Stimulated activated CD4-positive, alpha-beta T cell treated with anti-CD3 and anti-CD28 coated beads, Interleukin-4, amount 100 ng/mL, for 4 hours (primary cell): ENCODE results near the gene MMRN1.

Source experiments
- DNase-seq, 2 experiments: peaks; one replicate each; pipeline ENCODE4 v3.0.0-alpha.2; 2020

MMRN1 gene

DNA sequence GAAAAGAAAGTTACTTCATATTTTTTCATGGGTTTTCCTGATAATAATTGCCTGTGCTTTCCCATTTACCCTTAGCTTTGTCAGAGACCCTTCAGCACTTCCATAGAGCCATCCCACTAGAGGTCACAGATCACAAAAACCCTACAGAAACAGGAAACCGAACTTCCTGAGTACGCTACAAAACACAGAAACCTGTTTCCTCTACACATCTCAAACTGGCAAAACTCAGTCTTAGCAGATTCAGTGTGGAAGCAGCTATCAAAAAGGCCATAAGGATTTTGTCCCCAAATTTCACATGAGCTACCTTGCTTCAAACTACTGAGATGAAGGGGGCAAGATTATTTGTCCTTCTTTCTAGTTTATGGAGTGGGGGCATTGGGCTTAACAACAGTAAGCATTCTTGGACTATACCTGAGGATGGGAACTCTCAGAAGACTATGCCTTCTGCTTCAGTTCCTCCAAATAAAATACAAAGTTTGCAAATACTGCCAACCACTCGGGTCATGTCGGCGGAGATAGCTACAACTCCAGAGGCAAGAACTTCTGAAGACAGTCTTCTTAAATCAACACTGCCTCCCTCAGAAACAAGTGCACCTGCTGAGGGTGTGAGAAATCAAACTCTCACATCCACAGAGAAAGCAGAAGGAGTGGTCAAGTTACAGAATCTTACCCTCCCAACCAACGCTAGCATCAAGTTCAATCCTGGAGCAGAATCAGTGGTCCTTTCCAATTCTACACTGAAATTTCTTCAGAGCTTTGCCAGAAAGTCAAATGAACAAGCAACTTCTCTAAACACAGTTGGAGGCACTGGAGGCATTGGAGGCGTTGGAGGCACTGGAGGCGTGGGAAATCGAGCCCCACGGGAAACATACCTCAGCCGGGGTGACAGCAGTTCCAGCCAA, at the start of gene MMRN1:
TSS of gene MMRN1 (plus strand) at position 206 of the 902 bp plus-strand sequence. CDS start at position 324, 118 bp downstream.
- DNase-seq: peak in 1 of 2 experiments; percentile 5

DNA sequence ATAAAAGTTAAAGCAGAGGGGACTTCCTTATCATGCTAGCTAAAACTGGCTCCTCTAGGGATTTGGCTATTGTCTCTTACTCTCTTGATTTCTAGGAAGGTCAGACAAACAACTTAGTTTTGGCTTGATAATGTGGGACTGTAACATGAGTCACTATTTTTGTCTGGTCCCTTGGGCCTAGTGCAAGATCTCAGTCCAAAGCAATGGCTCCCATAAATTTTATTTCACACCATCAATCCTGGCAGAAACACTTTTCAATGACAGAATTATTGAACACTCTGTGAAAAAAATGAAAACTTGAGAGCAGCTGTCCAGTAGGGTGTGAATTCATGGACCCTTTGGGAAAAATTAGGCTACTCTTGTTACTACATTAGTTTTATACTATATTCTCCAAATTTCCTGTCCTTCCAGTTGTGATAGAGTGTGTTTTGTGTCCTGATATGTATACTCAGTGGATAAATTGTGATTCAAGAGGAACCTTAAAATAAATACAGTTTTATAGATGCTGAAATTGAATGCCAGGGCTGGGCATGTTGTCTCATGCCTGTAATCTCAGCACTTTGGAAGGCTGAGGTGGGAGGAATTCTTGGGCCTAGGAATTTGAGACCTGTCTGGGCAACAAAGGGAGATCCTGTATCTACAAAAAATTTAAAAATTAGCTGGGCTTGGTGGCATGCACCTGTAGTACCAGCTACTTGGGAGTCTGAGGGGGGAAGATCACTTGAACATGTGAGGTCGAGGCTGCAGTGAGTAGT, 46.9 kb upstream of the MMRN1 start:
- DNase-seq: no peak

GRCh38 chr4:89855236-89855635, 39.4 kb upstream of the MMRN1 start:
- no peak for DNase-seq

DNA sequence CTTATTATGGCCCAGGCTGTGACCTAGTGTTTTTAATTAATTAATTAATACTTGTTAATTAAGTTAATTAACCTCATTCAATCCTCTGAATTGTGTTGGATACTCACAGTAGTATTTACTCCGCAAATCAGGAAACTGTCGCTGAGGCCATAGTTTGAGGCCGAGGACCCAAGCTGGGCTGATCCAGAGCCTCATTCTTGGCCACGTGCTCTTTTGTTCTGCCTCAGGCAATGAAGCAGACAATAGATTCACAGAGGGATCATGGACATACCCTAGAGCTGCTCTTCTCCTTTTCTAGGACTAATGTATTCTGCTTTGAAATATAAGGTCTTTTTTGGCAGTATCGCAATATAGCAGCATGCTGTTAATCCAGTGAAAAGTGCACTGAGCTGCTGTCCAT, 33.7 kb upstream of the MMRN1 start:
- no peak for DNase-seq

DNA sequence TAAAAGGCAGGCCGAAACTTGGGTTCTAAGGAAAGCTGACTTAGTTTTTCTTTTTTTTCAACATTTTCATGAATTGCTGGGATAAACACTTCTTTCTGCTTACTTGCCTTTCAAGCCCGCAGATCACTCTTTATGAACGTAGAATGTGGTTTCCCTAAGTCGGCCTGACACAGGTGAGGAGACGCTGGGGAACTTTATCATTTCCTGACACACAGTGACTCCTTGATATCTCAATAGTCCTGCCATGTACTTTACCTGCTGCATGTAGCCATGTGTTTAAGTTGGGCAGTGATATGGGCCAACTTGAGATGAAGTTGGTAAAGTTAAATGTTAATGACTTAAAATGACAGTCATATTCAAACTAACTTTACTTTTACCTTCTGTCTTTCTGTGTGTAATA, 31.1 kb upstream of the MMRN1 start:
- no peak for DNase-seq

GRCh38 chr4:89868276-89868675, 26.4 kb upstream of the MMRN1 start:
- DNase-seq: no peak

GRCh38 chr4:89868999-89869589, 25.6 kb upstream of the MMRN1 start:
- DNase-seq: no peak

DNA sequence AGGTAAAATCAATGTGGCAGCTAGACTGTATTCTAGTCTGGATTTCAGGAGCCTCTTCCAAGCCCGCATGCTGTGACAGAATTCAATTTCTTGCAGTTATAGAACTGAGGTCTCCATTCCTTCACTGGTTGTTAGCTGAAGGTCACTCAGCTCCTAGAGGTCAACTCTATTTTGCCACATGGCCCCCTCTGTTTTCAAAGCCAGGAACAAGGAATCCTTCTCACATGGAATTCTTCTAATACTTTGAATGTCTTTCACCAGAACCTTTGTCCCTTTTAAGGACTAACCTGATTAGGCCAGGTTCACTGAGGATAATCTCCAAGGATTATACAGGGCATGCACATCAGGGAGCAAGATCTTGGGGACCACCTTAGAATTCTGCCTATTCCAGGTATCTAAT, 23.4 kb upstream of the MMRN1 start:
- DNase-seq: no peak

DNA sequence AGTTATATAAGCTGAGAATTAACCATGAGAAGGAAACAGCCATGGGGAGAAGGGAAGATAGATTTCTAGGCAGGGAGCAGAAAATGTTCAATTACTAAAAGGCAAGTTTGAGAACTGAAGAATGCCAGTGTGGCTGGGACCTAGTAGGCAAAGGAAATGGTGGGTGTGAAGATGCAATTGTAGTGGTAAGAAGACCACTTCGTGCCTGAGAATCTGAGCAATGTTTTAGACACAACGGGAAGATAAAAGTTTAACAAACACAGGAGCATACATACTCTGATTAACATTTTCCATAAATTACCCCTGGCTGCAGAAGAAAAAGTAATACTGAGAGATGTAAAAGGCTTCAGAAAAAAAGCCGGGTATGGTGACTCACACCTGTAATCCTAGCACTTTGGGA, 18.1 kb upstream of the MMRN1 start:
- DNase-seq: no peak

DNA sequence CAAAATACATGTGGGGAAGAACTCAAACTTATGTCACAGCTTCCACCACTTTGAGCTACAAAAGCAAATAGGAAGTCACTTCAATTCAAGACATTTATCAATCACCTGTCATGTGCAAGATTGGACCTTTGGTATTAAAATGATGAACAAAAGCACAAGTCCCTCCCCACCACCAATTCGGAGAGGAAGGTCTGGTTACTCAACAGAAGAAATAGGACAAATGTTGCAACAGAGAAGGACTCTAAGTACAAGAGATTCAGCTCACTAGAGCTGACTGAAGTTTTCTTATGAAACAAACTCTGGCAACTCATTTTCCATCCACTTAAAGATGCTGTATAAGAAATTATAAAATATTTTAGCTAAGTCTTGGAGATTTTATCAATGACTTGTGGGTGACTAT, 16.0 kb upstream of the MMRN1 start:
- DNase-seq: no peak

GRCh38 chr4:89879215-89879614, 15.4 kb upstream of the MMRN1 start:
- no peak for DNase-seq

DNA sequence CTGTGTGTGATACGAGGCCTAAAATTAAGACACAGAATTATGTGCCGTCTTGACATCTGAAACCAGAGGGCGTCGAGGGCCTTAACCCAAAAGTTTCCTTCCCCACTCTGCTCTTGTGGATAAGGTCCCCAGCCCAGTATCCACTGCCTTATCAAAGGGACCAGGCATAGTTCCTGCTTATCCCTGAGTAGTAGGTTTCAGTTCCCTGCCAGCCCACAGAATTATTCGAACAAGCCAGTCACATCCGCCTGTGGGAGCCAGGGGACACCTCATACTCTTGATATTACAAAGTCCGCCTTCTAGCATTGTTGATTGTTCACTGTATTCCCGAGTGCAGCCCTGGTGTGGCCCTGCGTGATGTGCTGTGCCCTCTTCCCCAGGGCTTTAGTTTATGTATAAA, 5.4 kb upstream of the MMRN1 start:
- DNase-seq: no peak

DNA sequence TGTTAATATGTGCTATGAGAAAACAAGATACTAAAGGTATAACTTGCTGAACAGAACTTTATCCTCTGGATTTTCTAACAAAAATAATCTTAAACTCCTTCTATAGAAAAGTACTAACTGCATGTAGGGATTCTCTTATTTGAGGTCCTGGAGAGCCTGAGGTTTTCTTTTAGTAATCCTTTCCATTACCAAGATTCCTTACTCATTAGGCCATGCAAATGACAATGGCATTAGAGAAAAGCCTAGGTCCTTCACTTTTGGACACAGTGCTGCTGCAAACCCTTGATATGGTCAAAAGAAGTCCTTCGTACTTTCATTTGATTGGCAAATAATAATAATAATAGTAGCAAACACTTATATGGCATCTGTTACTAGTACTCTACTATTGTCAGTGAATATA, 3.2 kb downstream of the MMRN1 start:
- no peak for DNase-seq

GRCh38 chr4:89898304-89898716, 3.7 kb downstream of the MMRN1 start:
- DNase-seq: no peak

DNA sequence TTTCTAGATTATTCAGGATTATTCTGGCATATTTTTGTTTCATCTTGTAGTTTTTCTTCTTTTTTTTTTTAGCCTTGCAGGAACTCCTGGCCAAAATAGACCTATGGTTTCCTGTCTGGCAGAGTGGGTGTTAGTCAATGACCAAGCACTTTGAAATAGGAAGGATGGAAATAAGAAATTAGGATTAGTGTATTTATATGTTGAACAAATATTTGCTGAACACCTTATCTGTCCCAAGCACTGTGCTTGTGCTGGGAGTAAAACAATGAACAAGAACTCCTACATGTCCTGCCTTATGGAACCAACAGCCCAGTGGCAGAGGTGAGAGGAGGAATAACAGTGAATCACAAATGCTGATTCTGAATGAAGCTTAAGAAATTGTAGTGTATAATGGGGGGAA, 4.5 kb downstream of the MMRN1 start:
- DNase-seq: no peak

DNA sequence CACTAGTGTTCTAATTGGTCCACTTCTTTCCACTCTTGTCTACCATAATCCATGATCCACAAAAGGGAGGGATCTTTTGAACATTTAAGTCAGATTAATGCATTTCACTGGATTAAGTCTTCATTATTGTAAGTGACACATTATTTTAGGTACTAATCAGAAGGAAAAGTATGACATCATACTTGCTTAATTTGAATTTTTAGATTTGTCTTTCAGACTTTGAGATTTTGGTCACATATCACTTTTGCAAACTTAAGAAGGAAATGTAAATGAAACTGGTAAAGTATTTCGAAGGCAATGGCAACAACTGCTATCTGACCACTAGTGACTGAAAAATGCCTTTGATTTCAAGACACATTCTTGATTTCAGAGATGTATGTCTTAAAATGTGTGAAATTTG, 5.2 kb downstream of the MMRN1 start:
- DNase-seq: no peak

- DNase-seq: peak; percentile 38 to 48
Measured at GRCh38 chr4:89901808-89902431, 7.3 kb downstream of the MMRN1 start.

- no peak for DNase-seq
Measured at GRCh38 chr4:89904524-89904923, 9.9 kb downstream of the MMRN1 start.

DNA sequence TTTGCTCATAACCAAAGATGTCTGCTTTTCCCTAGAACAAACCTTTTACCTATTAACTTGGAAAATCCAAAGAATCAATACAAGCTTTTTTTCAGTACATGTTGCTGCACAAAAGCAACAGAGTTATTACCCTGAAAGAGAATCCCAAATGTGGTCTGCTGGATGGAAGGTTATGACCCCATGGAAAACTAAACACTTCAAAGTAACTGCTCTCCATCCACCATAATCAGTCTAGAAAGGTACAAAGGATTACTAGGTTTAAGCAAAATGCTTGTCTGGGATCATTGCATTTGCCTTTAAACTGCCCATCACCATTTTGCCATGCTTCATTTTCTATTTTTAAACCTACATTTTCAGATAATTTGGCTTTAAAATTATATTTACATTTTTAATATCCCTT, 11.7 kb downstream of the MMRN1 start:
- no peak for DNase-seq

DNA sequence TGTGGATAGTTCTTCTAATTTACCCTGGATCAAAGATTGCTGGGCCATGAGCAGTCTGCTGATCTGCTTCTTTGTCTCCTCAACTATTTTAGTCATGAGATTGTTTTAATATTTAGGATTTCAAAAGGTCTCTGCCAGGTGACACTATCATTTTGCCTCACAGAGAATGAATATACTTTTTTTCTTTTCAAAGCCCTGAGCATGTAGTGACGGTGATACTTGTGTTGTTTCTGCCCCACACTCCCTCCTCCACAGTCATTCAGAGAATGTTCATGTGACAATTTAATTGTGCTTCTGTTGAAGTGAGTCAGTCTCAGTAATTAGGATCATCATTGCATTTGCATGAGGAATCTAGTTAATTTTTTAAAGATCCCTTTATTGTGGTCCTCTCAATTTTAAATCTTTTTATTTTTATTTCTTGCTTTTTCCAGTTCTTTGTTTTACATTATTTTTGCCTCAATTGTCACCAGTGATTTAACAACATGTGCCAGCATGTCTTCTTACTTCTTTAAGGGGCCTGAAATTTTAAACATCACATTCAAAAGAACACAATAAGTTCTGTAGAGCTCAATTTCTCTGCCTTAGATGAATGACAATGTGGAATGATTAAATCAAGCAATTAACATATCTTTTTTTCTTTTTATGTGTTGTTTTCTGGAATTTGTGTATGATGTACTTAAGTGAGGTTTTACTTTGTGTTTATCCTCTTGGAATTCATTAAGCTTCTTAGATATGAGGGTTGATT, 12.3 kb downstream of the MMRN1 start:
- no peak for DNase-seq

GRCh38 chr4:89909889-89910288, 15.2 kb downstream of the MMRN1 start:
- DNase-seq: no peak

DNA sequence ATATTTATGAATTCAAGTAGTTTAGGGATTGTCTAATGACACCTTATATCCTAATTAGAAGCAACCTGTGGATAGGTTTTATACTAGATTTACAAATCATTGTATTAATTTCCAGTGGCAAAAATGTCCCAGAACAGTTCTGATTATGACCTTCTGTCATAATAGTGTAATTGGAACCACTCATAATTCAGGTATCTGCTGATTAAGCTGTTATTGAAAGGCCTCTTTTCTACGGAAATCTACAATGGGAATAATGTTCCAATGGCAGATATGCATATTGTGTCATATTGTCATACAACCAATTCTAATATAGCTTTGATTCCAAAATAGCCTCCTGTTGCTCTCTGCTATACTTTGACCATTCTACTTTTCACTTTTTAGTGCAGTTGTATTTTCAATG, 19.0 kb downstream of the MMRN1 start:
- DNase-seq: no peak
